ENCODE data around the gene HHAT.

The HHAT gene

DNA sequence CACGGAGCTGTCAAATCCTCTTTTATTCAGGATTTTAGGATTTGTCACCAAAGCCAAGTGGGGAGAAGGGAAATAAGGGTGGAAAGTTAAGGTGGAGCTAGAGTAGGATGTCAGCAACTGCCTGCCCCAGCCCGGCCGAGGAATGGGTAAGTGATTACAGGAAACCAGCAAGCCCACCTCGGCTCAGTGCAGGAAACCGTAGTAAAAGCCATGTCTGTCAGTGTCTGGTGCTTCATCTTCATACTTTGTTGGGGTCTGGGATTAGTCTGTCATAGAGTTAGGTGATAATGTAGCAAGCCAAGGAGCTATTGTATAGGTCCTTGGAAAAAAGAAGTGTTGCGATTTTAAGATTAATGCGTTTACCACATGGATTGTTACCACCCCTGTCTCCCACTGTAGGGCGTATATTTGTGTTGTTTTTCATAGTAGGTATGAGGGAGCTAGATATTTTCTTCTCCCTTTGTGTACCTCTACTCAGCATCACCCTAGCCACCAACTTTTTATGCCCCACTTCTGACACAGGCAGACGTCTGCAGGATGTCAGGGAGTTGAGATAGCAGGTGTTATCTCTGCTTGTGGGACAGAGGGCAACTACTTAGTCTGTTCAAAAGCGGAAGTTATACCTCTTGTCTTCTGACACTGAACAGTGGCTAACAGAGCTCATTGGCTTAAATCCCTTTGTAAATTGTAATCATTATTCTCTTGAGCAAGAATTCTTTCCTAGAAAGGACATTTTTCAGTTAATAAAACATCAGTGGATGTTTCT is 253.7 kb downstream of the HHAT start:
- H3K27ac ChIP-seq: no peak overlapping the region
- DNase-seq (ENCODE audit: low read depth, low spot score): no peak

DNA sequence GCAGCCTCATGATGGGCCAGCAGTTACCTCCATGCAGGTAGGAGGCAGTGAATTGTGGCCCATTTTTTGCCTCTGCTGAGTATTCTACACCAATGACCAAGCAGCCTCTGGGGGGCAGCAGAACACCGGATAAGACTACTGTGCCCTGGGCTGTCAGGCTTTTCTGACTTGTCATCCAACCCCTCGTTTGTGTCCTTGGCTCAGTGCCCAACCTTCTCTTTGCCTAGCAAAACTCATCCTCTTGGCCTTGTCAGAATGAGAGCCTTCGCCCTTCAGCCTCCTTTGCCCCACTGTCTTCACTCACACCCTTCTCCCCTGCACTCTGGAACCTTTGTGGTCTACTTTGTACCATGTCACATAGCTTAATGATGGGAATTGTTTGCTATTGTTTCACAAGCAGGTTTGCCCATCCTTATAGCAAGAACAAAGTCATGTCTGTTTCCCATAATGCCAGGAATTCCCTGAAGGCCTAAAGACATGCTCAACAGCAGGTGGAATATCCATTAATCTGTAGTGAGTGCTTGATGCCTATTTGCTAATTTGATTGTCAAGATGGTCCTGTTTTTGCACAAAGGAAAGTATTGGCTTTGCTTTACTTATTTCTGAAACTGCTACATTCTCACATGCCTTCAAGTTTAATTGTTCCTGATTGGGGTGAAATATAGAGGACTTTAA is 255.9 kb downstream of the HHAT start:
- no peak overlapping the region for H3K27ac ChIP-seq

DNA sequence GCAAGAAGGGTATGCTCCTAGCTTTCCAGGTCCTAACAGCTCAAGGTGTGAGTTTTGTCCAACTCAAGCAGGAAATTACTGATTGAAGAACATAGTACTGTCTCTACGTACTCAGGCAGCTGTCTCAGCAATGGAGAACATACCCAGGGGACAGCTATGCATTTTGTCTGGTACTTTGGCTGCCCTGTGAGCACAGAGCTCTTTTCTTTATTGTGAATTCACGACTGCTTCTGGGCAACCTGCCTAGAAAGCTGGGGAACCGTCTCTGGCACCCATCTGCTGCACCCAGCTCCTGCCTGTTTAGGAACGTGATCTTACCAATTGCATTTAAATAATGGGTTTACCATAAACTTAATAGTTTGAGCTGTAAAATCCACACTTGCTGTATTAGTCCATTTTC is 258.1 kb downstream of the HHAT start:
- no peak overlapping the region for H3K27ac ChIP-seq
- DNase-seq (ENCODE audit: low read depth, low spot score): no peak

More for the DNA sequence above, 255.9 kb downstream of the HHAT start:
- peak; percentile 44 for DNase-seq (ENCODE audit: low read depth, low spot score)

- H3K27ac ChIP-seq: no peak overlapping the region
- no peak for DNase-seq (ENCODE audit: low read depth, low spot score)
Measured at GRCh38 chr1:210587566-210587965, 258.9 kb downstream of the HHAT start.

GRCh38 chr1:210588357-210588756 is 259.7 kb downstream of the HHAT start:
- no peak overlapping the region for H3K27ac ChIP-seq
- DNase-seq (ENCODE audit: low read depth, low spot score): no peak

DNA sequence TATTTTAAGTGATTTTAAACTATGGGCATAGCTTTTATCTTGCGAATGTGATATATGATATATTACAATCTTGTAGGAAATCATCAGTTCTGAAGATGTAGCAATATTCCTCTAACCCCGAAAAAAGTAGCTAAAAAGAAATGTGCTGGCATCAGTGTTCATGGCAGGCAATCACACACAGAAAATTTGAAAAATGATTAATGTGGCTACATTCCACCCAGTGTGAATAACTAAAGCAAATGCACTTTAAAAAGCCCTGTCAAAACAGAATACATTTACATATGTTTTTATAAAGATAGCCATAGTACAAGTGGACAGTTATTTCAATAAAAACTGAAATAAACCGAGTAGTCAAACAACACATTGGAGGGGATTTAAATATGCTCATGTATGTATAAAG is 260.2 kb downstream of the HHAT start:
- no peak for DNase-seq (ENCODE audit: low read depth, low spot score)
- H3K27ac ChIP-seq: no peak overlapping the region

DNA sequence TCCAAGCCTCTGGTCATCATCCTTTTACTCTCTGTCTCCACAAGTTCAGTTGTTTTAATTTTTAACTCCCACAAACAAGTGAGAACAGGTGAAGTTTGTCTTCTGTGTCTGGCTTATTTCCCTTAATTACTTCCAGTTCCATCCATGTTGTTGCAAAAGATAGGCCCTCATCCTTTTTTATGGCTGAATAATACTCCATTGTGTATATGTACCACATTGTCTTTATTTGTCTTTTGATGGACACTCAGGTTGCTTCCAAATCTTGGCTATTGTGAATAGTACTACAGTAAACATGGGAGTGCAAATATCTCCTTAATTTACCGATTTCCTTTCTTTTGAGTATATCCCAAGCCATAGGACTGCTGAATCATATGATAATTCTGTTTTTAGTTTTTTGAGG is 262.5 kb downstream of the HHAT start:
- no peak overlapping the region for H3K27ac ChIP-seq
- no peak for DNase-seq (ENCODE audit: low read depth, low spot score)

DNA sequence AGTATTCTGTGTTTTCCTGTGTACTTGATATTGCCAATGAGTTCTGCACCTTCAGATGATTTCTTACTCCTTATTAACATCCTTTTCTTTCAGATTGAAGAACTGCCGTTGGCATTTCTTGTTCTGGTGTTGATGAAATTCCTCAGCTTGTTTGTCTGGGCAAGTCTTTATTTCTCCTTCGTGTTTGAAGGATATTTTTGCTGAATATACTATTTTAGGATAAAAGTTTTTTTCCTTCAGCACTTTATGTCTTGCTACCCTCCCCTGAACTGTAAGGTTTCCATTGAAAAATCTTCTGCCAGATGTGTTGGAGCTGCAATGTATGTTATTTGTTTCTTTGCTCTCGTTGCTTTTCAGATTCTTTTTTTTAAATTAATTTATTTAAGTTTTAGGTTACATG is 265.9 kb downstream of the HHAT start:
- DNase-seq (ENCODE audit: low read depth, low spot score): no peak
- H3K27ac ChIP-seq: no peak overlapping the region

- DNase-seq (ENCODE audit: low read depth, low spot score): no peak
- no peak overlapping the region for H3K27ac ChIP-seq
Measured at GRCh38 chr1:210596641-210597040, 267.9 kb downstream of the HHAT start.

DNA sequence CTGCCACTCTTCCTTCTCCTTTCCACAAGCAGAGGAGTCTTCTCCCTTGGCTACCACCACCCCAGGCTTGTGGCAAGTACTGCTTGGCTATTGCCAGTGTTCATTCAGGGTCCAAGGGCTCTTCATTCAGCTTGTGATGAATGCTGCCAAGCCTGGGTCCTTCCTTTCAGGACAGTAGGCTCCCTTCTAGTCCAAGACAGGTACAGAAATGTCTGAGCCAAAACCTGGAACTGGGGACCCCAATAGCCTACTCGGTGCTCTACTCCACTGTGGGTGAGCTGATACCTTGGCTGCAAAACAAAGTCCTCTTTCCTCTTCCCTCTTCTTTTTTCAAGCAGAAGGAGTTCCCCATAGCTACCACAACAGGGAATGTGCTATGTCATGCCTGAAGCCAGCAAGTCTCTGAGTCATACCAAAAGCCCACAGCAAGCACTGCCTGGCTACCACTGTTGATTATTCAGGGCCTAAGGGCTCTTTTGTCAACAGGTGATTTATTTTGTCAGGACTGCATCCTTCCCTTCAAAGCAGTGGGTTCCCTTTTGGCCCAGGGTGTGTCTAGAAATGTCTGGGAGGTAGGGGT is 268.9 kb downstream of the HHAT start:
- peak overlapping the region; percentile 82 for H3K27ac ChIP-seq
- DNase-seq (ENCODE audit: low read depth, low spot score): peak; percentile 85

DNA sequence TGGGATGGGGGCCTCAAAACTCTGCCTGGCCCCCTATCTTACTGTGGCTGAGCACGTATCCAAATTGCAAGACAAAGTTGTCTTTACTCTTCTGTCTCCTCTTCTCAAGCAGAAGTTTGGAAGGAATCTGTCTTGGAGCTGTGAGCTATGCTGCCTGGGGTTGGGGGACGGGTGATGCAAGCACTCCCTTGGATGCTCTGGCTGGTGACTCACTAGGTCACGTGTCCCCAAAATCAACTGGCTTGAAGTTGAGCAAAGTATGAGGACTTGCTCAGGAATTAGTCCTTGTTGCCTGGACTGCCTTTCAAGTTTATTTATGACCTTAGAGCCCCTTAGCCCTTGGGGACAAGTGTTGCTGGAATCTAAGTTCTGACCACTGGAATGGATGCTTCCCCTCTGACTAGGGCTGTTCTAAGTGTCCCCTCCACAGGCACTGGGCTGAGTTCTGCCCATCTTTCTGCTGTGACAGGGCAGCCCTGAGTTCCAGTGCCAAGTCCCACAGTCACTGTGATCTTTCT is 269.5 kb downstream of the HHAT start:
- peak; percentile 80 for DNase-seq (ENCODE audit: low read depth, low spot score)
- peak overlapping the region; percentile 82 for H3K27ac ChIP-seq

GRCh38 chr1:210600421-210601159 is 271.9 kb downstream of the HHAT start:
- no peak for DNase-seq (ENCODE audit: low read depth, low spot score)

GRCh38 chr1:210603123-210603522 is 274.4 kb downstream of the HHAT start:
- no peak for DNase-seq (ENCODE audit: low read depth, low spot score)
- H3K27ac ChIP-seq: no peak overlapping the region

More at GRCh38 chr1:210600421-210601159, 271.9 kb downstream of the HHAT start:
- no peak overlapping the region for H3K27ac ChIP-seq

GRCh38 chr1:210605099-210605498 is 276.4 kb downstream of the HHAT start:
- DNase-seq (ENCODE audit: low read depth, low spot score): no peak
- no peak overlapping the region for H3K27ac ChIP-seq

DNA sequence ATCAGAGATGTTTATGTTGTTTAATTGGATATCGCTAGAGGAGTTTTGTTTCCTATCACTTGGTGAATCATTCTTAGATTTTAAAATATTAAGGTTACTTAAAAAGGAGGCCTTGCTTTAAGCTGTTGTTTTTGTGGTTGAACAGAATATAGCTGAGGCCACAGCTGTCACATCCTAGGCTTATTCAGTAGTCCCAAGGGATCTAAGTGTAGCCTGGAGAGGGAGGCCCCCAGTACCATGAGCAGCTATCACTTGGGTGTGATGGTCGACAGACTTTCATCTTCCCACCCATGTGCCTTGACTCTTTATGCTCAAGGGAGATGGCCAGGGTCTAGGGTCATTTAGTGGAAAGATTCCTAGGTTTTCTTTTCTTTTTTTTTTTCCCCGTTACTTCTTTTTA is 278.7 kb downstream of the HHAT start:
- DNase-seq (ENCODE audit: low read depth, low spot score): no peak
- no peak overlapping the region for H3K27ac ChIP-seq

- no peak for DNase-seq (ENCODE audit: low read depth, low spot score)
- H3K27ac ChIP-seq: no peak overlapping the region
Measured at GRCh38 chr1:210608767-210609166, 280.1 kb downstream of the HHAT start.

- H3K27ac ChIP-seq: no peak overlapping the region
- DNase-seq (ENCODE audit: low read depth, low spot score): no peak
Measured at GRCh38 chr1:210616356-210616755, 287.7 kb downstream of the HHAT start.

- no peak overlapping the region for H3K27ac ChIP-seq
- no peak for DNase-seq (ENCODE audit: low read depth, low spot score)
Measured at GRCh38 chr1:210617293-210617692, 288.6 kb downstream of the HHAT start.

DNA sequence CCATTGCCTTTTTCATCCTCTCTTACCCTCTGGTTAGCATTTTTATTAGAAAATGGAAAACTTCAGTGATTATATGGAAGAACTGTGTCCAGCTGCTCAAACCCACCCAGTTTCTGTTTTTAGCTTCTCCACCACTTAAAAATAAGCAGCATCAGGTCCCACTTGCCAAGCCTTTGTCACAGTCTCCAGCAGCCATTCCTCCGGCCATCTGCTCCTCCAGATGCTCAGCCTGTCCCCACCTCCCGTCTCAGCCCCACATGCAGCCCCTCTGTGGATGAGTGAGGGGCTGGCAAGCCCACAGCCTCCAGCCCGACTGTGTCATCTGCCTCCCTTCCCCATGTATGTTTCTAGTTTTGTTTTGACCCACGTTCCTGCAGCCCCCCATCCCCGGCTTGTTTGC is 289.7 kb downstream of the HHAT start:
- no peak for DNase-seq (ENCODE audit: low read depth, low spot score)
- H3K27ac ChIP-seq: no peak overlapping the region

GRCh38 chr1:210620867-210621488 is 292.3 kb downstream of the HHAT start:
- DNase-seq (ENCODE audit: low read depth, low spot score): no peak
- H3K27ac ChIP-seq: no peak overlapping the region

Data from epithelial cell of prostate (primary cell).